Kidney glomerular epithelial cell (primary cell): Measurements from ENCODE around the gene POTEH.
"Not testable (repeated sequence)": the region's sequence is repeated elsewhere in the genome, so short reads cannot be mapped to it uniquely, and the experiment has no call there.

Experiments
- DNase-seq: peaks from one replicate; lab custom pipeline; 2025; lab: John Stamatoyannopoulos, UW

The POTEH gene

DNA sequence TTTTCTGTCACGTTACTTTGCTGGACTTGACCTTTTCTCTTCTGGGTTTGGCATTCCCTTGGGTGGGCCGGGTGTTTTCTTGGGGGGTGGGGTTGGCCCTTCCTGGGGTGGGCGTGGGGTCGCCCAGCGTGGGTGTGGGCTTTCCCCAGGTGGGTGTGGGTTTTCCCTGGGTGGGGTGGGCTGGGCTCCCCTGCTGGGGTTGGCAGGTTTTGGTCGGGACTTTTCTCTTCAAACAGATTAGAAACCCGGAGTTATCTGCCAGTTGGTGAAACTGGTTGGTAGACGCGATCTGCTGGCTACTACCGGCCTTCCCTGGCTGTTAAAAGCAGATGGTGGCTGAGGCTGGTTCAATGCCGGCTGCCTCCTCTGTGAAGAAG, at the start of gene POTEH:
Gene POTEH, plus strand, starts transcription at position 278 of the 377 bp plus-strand sequence. Its CDS starts 52 bp downstream, at position 330.
- DNase-seq, result not testable (repeated sequence)

DNA sequence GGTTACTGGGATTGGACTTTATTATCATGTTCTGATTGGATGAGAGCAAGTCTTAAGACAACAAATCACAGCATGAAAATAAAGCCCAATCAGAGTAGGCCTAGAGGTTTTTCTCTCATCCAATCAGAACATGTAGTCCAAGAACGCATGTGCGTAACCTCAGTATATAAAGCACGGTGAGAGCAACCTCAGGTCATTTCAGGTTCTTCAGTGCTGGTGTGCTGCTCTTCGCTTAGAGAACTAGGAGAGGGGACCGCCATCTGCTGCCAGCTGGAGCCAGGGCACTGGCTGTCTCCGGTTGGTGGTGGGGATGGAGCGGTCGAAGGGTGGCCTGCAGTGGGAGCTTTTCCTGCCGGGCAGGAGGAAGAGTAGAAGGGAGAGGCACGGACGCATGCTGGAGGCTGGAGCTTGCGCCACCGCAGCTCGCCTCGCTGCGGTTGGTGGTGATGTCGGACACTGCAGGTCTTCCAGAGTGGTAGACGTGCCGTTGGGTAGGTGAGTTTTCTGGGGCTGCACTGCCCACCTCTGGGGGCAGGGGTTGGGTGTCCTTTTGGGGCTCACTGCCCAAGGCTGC, 47.5 kb upstream of the POTEH start:
- not testable (repeated sequence) for DNase-seq

DNA sequence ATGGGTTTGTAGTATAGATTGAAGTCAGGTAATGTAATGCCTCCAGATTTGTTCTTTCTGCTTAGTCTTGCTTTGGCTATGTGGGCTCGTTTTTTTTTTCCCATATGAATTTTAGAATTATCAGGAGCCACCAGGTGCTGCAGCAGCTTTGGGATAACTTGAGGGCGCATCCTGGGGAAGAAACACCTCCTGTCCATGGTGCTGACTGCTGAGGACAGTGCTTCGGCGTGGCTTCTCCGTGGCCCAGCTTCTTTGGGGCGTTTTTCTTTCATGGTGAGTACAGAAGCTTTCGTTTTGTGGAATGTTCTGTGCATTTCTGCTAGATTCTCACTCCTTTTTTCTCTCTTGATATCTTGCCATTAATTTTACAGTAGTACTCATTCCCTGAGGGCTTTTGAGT, 37.9 kb upstream of the POTEH start:
- DNase-seq, result not testable (repeated sequence)

DNA sequence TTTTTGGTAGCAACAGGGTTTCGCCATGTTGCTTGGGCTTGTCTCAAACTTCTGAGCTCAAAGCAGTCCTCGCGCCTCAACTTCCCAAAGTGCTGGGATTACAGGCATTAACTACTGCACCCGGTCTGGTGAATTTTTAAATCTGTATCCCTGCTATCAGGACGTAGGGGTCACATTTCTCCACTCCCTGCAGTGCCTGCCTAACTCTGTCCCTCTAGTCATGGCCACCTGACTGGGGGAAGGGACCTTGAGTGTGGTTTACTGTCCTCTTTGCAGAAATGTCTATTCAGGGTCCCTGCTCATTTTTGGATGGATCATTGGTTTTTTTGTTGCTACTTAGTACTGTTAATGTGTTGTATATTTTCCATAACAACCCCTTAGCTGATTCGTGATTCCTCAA, 37.1 kb upstream of the POTEH start:
- DNase-seq, result not testable (repeated sequence)

DNA sequence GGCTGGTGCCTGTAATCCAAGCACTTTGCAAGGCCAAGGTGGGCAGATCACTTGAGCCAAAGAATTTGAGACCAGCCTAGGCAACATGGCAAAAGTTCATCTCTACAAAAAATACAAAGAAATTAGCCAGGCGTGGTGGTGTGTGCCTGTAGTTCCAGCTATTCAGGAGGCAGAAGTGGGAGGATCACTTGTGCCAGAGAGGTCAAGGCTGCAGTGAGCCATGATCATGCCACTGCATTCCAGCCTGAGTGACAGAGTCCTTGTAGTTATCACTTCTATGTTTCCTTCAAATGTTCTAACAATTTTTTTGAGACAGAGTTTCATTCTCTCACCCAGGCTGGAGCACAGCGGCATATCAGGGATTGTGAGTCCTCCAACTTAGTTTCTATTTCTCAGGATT, 36.6 kb upstream of the POTEH start:
- DNase-seq, result not testable (repeated sequence)

DNA sequence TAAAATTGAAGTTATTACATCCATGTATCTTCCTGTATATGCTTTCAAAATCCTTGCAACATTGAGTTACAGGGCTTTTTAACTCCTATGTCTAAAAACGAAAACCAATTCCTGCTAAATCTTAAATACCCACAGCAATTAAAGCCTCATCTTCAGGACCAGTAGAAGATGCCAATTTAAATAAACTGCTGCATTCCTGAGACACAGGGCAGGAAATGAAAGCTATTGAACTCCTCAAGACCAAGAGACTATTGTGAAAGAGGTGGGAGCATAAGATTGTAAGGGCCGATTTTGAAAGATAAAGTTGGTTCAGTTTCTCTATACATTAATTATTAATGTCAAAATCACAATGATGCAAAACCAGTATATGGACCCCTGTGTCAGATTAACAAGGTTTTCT, 28.7 kb upstream of the POTEH start:
- not testable (repeated sequence) for DNase-seq

DNA sequence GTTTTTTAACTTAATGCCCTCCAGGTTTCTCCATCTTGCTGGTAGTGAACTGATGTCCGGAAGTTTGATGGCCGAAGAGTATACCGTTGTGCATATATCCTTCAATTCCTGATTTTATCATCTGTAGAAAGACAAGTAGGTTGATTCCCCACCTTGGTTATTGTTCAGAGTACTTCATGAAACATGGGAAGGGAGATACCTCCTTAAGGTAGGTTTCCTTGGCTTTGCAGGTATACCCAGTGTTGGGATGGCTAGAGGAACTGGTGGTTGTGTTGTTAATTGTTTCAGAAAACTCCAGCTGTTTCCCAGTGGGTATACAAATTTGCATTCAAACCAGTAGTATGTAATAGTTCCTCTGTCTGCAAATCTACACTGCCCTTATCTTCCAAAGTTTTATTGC, 25.1 kb upstream of the POTEH start:
- DNase-seq, result not testable (repeated sequence)

DNA sequence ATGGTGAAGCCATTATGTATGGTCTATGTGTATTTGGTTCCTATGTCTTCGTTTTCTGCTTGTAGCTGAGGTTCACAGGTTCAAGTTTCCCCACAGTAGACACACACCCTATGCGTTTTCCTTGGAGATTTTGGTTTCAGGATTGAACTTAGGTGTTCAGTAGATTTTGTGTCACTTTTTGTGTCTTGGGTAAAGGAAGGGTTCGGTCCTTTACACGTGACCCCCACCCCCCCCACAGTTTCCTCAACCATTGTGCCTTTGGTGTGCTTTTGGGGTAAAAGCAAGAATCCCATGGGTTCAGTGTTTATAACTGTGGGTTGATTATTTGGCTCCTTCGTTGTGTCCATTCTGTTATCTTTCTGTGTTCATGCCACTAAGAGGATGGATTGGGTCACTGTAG, 24.3 kb upstream of the POTEH start:
- not testable (repeated sequence) for DNase-seq

DNA sequence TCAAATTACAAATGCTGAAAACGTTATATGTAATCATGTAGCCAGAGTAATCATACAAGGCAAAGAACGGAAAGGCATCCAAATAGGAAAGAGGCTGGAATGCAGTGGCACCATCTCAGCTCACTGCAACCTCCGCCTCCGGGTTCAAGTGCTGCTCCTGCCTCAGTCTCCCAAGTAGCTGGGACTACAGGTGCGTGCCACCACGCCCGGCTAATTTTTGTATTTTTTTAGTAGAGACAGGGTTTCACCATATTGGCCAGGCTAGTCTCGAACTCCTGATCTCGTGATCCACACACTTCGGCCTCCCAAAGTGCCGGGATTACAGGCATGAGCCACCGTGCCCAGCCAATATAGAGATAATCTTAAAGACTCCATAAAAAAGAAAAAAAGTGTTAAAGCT, 20.4 kb upstream of the POTEH start:
- not testable (repeated sequence) for DNase-seq

DNA sequence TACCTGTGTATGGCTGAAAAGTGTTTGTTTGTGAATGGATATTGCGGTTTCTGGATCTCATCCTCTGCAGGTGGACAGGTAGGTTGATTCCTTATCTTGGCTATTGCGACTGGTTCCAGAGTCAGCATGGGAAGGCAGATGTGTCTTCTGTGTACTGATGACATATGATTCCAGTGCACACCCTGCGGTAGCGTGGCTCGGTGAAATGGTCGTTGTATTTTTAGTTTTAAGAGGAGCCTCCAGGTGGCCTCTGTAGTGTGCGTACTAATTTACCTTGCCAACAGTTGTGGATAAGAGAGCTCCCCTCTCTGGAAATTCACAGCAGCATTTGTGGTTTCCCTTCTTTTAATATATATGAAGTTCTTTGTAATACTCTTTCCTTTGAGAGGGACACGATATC, 10.1 kb upstream of the POTEH start:
- DNase-seq, result not testable (repeated sequence)

DNA sequence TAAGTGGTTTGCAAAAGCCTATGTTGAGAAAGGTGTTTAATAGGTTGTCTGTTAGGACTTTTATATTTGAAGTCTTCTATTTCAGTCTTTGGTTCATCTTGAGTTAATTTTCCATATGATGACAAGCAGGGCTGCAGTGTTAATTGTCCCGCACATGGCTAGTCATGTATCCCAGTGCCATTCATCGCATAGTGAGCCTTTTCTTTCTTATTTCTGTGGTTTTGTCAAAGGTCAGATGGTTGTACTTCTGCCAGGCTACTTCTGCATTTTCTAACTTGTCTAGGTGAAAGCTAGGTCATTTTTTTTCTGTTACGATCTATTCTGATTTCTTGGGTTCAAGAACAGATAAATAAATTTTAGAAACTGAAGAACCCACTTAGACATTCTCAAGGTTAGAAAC, 5.7 kb upstream of the POTEH start:
- DNase-seq, result not testable (repeated sequence)

DNA sequence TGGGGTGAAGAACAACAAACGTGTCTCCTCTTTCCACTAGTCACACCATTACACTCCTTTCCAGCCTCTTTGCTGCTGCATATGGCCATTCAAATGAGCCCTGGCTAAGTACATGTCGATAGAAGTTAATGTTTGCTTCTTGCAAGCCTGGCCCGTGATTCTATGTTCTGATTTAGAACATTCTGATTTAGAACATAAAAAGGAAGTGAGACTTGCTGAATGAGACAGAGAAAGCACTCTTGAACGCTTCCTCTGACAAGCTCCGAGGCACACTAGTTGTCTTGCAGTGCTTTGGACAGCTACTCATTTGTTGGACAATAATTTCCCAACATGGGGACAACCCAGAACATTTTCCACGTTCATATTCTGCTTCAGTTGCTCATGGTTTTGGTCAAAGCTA, 5.1 kb upstream of the POTEH start:
- not testable (repeated sequence) for DNase-seq

DNA sequence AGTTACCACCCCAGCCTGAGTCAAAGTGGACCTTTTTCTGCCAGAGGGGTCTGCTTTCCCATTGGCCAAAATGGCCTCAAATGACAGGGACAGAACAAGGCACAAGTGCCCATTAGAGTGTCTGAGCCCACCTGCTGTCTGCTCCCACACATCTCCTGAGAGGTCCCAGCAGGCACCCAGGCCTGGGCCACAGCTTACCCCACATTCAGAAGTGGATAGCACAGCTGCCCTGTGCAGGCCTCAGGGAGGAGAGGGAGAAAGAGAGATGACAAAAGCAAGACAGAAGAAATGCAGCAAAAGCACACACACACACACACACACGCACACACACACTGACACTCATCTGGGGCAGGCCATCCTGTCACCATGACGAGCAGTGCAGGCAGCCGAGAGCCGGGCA, 4.2 kb upstream of the POTEH start:
- DNase-seq, result not testable (repeated sequence)

DNA sequence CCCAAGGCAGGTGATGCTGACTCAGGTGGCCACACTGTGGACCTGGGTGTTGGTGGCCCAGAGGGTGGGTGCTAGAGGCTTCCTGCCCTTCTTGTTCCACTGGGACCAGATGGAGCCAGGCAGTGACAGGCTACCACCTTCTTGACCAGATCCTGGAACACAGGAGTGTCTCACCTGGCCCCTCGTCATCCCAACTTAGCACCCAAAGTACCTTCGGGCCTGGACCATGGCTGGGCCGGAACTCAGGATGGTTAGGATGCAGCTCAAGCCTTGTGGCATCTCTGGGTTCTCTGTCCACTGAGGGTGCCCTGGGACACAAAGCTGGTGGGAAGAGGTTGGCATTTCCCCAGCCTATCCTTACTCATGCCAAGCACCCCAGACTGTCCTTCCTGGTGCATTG, 2.7 kb upstream of the POTEH start:
- not testable (repeated sequence) for DNase-seq

DNA sequence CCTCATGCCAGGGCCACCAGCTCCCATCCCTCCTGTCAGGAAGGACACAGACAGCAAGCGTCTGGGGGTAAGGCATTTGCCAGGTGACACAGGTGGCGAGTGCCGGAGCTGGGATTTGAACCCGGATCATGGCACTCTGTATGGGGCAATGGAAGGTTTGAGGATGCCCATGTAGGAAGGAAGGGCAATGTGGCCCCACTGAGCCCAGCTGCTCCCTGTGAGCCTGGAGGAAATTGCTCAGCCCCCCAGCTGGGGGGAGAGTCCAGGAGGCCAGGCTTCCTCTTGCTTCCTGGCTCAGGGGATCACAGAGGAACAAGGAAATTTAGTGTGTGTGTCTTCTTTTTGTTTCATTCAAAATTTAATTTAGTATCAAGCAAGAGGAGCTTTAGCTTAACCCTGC, 2.1 kb upstream of the POTEH start:
- DNase-seq, result not testable (repeated sequence)

DNA sequence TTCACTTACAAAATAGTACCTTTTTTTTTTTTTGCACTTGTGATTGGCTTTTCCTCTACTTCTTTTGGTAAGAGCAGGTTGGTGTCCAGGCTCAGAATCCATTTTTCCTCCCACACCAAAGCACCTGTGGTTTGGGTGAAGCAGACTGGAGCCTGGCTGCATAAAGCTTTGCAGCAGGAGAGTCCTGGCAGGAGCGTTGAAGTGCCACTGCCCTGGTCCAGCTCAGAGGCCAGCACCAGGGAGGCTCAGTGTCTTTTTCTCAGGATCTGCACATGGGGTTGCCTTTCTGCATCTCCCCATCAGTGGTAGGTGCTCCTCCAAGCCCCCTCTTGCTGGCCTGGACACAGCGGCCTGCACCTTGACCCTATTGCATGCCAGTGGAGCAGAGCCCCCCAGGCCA, 1.7 kb upstream of the POTEH start:
- not testable (repeated sequence) for DNase-seq

DNA sequence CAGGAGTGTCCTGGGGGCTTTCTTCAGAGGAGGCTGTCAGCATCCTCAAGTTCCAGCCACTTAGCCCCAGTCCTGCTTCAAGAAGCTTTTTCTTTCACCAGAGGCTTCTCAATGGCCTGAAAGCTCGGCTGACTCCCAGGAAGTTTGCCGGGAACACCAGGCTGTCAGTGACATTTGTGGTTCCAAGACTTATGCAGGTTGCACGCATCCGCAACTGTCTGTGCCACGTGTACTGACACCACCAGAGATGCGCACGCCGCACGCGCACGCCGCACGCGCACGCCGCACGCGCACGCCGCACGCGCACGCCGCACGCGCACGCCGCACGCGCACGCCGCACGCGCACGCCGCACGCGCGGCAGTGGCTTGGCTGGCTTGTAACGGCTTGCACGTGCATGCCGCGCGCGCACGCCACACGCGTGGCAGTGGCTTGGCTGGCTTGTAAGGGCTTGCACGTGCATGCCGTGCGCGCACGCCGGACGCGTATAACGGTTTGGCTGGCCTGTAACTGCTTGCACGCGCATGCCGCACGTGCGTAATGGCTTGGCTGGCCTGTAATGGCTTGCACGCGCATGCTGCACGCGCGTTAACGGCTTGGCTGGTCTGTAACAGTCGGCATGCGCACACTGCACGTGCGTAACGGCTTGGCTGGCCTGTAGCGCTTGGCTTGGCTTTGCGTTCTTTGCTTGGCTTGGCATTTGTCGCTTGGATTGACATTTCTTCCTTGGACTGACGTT, 646 bp upstream of the POTEH start:
- DNase-seq, result not testable (repeated sequence)

DNA sequence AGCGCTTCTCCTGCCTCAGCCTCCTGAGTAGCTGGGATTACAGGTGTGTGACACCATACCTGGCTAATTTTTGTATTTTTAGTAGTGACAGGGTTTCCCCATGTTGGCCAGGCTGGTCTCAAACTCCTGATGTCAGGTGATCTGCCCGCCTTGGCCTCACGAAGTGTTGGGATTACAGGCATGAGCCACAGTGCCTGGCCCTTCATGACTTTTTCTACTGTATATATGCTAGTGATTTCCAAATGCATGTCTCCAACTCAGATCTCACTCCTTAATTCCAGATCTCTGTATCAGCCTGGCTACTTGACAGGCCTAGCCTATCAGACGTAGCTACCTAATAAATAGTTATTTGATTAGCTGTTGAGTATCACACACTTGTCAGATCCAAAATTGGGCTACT, 23.8 kb downstream of the POTEH start:
- DNase-seq, result not testable (repeated sequence)

DNA sequence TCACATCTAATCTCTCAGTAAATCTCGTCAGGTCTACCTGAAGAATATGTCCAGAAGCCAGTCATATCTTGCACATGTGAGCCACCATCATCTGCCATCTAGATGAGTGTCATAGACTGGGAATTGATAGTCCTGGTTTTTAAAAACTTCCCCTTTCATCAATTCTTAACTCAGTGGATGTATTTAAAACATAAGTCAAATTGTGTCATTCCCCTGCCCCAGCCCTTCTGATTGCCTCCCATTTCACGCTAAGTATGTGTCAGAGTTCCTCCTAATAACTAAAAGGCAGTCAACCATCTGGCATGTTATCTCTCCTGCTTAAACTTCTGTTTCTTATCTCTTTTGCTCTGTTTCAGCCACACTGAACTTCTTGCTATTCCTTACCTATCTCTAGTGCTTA, 24.3 kb downstream of the POTEH start:
- not testable (repeated sequence) for DNase-seq

DNA sequence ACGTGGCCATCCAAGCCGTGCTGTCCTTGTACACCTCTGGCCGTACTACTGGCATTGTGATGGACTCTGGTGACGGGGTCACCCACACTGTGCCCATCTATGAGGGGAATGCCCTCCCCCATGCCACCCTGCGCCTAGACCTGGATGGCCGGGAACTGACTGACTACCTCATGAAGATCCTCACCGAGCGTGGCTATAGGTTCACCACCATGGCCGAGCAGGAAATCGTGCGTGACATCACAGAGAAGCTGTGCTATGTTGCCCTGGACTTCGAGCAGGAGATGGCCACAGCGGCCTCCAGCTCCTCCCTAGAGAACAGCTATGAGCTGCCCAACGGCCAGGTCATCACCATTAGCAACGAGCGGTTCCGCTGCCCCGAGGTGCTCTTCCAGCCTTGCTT, 32.1 kb downstream of the POTEH start:
- DNase-seq, result not testable (repeated sequence)

DNA sequence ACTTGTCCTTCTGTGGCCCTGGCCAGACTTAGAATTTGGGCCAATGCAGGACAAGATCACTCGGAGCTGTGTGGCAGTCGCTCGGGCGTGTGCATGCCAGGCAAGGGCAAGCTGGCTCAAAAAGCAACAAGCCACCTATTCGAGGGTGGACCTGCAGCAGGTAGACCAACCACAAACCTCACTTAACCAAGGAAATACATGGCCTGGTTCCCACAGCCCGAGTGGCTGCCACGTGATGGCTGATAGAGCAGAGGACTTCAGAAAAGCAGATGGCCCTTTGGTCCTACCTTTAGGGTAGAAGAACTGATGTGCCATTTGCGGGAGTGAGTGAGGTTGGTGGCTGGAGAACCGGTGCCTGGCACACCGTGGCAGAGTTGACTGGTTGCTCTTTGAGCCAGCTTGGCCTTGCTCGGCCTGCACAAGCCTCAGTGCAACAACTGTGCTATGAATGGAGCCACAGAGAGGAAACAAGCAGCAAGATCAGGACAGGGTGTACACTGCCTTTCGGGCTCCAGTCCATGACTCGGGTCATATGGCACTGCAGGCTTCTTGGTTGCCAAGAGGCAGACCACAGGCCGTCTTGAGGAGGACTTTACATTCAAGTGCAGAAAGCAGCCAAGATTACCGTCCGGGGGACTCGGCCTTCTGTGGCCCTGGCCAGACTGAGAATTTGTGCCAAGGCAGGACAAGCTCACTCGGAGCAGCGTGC, 39.5 kb downstream of the POTEH start:
- not testable (repeated sequence) for DNase-seq

DNA sequence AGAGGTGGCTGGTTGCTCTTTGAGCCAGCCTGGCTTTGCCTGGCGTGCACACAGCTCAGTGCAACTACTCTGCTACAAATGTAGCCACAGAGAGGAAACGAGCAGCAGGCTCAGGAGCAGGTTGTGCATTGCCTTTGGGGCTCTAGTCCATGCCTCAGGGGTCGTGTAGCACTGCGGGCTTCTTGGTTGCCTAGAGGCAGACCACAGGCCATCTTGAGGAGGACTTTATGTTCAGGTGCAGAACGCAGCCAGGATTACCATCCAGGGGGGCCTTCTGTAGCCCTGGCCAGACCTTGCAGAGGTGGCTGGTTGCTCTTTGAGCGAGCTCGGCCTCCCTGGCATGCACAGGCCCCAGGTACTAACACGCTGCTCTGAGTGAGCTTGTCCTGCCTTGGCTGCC, 41.2 kb downstream of the POTEH start:
- DNase-seq, result not testable (repeated sequence)

DNA sequence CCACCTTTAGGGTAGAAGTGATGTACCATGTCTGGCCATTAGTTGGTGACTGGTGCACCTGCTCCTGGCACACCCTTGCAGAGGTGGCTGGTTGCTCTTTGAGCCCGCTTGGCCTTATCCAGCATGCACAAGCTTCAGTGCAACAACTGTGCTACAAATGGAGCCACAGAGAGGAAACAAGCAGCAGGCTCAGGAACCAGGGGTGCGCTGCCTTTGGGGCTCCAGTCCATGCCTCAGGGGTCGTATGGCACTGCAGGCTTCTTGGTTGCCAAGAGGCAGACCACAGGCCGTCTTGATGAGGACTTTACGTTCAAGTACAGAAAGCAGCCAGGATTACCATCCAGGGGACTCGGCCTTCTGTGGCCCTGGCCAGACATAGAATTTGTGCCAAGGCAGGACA, 44.6 kb downstream of the POTEH start:
- not testable (repeated sequence) for DNase-seq
